Spleen (tissue), 11 donors: Measurements from ENCODE around the gene PTPRM. TPM values are rescaled to one million over a fixed set of nuclear protein-coding genes. Genes with fewer than 3 reads are reported as not detected.

Experiments used
- DNase-seq: peaks from one replicate; pipeline ENCODE4 v3.0.0-alpha.2; 2020
- H3K27ac ChIP-seq, 8 donors: fragments of 200-600 bp; sonication (generic) in 7 of 8; 1 replicate in 4 of 8; 2 replicates in 4 of 8; pipeline versions ENCODE4 v1.5.0 to v1.8.0; 2016 to 2021; ENCODE audit warnings: inconsistent platforms in 4 of 8, mild to moderate bottlenecking in 4 of 8, moderate library complexity in 1 of 8
- H3K27me3 ChIP-seq, 7 donors: fragments of 200-600 bp; sonication (generic) in 6 of 7; replicated peaks in 1 of 7; 1 replicate in 4 of 7; 2 replicates in 3 of 7; pipeline versions ENCODE4 v1.5.0 to v1.8.0; 2016 to 2021; ENCODE audit warnings: inconsistent platforms in 3 of 7, mild to moderate bottlenecking in 1 of 7
- H3K36me3 ChIP-seq, 6 donors: fragments of 200-600 bp; sonication (generic) in 5 of 6; 1 replicate in 4 of 6; 2 replicates in 2 of 6; pipeline versions ENCODE4 v1.5.0 to v1.8.0; 2016 to 2021; ENCODE audit warnings: inconsistent platforms in 2 of 6
- H3K4me1 ChIP-seq, 6 donors: fragments of 200-600 bp; sonication (generic) in 5 of 6; 1 replicate in 3 of 6; 2 replicates in 3 of 6; pipeline versions ENCODE4 v1.5.0 to v1.8.0; 2016 to 2021; ENCODE audit warnings: inconsistent platforms in 3 of 6
- H3K4me3 ChIP-seq, 8 donors: fragments of 200-600 bp; sonication (generic) in 7 of 8; 1 replicate in 4 of 8; 2 replicates in 4 of 8; pipeline versions ENCODE4 v1.5.0 to v1.8.0; 2016 to 2021; ENCODE audit warnings: inconsistent platforms in 4 of 8, mild to moderate bottlenecking in 4 of 8, moderate library complexity in 2 of 8
- H3K9me3 ChIP-seq, 8 donors: fragments of 200-600 bp; sonication (generic) in 7 of 8; 1 replicate in 4 of 8; 2 replicates in 4 of 8; pipeline versions ENCODE4 v1.5.0 to v1.8.0; 2016 to 2021; ENCODE audit warnings: inconsistent platforms in 4 of 8
- POLR2A ChIP-seq, 3 donors: fragments of 450-650 bp; IDR thresholded peaks; one replicate each; pipeline ENCODE4 v1.5.1; 2017; ENCODE audit warnings: antibody characterized with exemption in 3 of 3, mild to moderate bottlenecking in 1 of 3
- POLR2AphosphoS5 ChIP-seq, 3 donors: sonication (generic); formaldehyde crosslinking; IDR thresholded peaks; one replicate each; pipeline ENCODE4 v1.5.1; 2017; ENCODE audit warnings: antibody characterized with exemption in 3 of 3
- whole genome bisulfite sequencing, 5 donors: extraction: QIAGEN DNeasy Blood & Tissue Kit in 3 of 5; methylation state at CpG; one replicate each; pipeline versions ENCODE4 v1.1.5 to v1.1.7; 2013 to 2018; 5-methylcytosine and 5-hydroxymethylcytosine counted together
- intact Hi-C: fragments of 100-400 bp; cut with DNase I; formaldehyde crosslinking; loops from one replicate; pipeline ENCODE4 v1.15.0; 2023; ENCODE audit warnings: low total_unique reads
- polyA plus RNA-seq, 3 donors: library from polyadenylated mRNA; stranded (reverse); fragments of 200-250 nt; gene quantifications; one replicate each; pipeline ENCODE4 v1.2.1, GENCODE V29; 2013
- total RNA-seq, 7 donors: library from RNA; depleted of rRNA in 3 of 7; stranded (reverse); fragments of >200 nt in 3 of 7; fragmentation: NEBNext Ultra II Directional in 4 of 7; extraction: Animal tissue kit (Norgen Biotek cat#: 25700) in 4 of 7; gene quantifications; one replicate each; pipeline versions ENCODE4 v1.1.0 to v1.2.1, GENCODE V29; 2016 to 2021
- TF ChIP-seq, protein P1 (sequence below), 11 experiments: fragments of 200-600 bp in 7 of 11; fragments of 450-650 bp in 4 of 11; sonication (generic) in 4 of 11; IDR thresholded peaks in 8 of 11; conservative IDR thresholded peaks in 3 of 11; 1 replicate in 7 of 11; 2 replicates in 4 of 11; pipeline versions ENCODE4 v1.4.0 to v1.8.0; 2016 to 2021; ENCODE audit warnings: antibody characterized with exemption in 11 of 11, inconsistent platforms in 4 of 11, mild to moderate bottlenecking in 1 of 11
- donor health status: healthy with polysubstance abuse.
- donor health status: DM: no; HTN: no; CAD: no; lungs with moderate emphysema.
- donor health status: DM: no; HTN: no; CAD: no.
- donor health status: Bipolar disorder and iron deficiency.
- donor health status: healthy.
- donor health status: DM: no; HTN: no; CAD: no.
- donor health status: DM: yes; HTN: yes; CAD: no.

Gene PTPRM
- total and polyA plus RNA-seq, 10 donors, result 23.5 to 97.8 (median 62.8) TPM

DNA sequence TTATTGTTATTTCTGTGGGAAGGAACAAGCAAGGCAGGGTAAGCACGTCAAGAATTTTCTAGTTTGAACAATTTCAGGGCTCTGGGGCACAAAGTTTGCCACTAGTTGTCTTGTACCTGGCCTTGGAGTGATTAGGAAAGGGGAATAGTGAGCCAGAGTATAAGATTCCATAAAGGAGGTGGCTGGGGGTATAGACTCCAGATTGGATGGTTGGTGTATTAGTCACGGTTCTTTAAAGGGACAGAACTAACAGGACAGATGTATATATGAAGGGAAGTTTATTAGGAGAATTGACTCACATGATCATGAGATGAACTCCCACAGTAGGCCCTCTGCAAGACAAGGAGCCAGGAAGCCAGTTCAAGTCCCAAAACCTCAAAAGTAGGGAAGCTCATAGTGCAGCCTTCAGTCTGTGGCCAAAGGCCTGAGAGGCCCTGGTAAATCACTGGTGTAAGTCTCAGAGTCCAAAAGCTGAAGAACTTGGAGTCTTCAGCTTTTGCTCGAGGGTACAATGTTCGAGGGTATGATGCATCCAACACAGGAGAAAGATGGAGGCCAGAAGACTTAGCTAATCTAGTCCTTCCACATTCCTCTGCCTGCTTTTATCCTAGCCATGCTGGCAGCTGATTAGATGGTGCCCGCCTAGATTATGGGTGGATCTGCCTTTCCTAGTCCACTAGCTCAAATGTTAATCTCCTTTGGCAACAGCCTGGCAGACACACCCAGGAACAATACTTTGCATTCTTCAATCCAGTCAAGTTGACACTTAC is 31.5 kb upstream of the PTPRM start:
- intact Hi-C loops, result no loop called here
- no peak overlapping the region for H3K4me3 ChIP-seq
- WGBS, 5 donors, result 69 to 98% (median 90%) methylated on average over 5 of the region's 5 CpGs
- TF ChIP-seq POLR2AphosphoS5 (IDR thresholded peaks at IDR 0.05), result no peak
- TF ChIP-seq, protein P1, sequence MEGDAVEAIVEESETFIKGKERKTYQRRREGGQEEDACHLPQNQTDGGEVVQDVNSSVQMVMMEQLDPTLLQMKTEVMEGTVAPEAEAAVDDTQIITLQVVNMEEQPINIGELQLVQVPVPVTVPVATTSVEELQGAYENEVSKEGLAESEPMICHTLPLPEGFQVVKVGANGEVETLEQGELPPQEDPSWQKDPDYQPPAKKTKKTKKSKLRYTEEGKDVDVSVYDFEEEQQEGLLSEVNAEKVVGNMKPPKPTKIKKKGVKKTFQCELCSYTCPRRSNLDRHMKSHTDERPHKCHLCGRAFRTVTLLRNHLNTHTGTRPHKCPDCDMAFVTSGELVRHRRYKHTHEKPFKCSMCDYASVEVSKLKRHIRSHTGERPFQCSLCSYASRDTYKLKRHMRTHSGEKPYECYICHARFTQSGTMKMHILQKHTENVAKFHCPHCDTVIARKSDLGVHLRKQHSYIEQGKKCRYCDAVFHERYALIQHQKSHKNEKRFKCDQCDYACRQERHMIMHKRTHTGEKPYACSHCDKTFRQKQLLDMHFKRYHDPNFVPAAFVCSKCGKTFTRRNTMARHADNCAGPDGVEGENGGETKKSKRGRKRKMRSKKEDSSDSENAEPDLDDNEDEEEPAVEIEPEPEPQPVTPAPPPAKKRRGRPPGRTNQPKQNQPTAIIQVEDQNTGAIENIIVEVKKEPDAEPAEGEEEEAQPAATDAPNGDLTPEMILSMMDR (IDR thresholded peaks at IDR 0.05 in 8 of 11, conservative IDR thresholded peaks at IDR 0.05 in 3 of 11), result no peak
- TF ChIP-seq POLR2A (IDR thresholded peaks at IDR 0.05), result no peak
- DNase-seq, result no peak
- no peaks in the 10 kb centered on the region for H3K36me3 ChIP-seq
- no peaks in the 10 kb centered on the region for H3K4me1 ChIP-seq
- H3K27me3 ChIP-seq, result no peaks in the 10 kb centered on the region
- peaks cover 0 to 14% (median 1%) of the 10 kb centered on the region in 8 donors for H3K9me3 ChIP-seq
- no peak overlapping the region for H3K27ac ChIP-seq

- 65 to 93% (median 91%) methylated on average over 1 of the region's 1 CpG for WGBS, 5 donors
- H3K27ac ChIP-seq, result no peak overlapping the region
- no peaks in the 10 kb centered on the region for H3K4me1 ChIP-seq
- TF ChIP-seq, protein P1 (IDR thresholded peaks at IDR 0.05 in 8 of 11, conservative IDR thresholded peaks at IDR 0.05 in 3 of 11), result no peak
- no peak for TF ChIP-seq POLR2AphosphoS5 (IDR thresholded peaks at IDR 0.05)
- TF ChIP-seq POLR2A (IDR thresholded peaks at IDR 0.05), result no peak
- no peak for DNase-seq
- no peaks in the 10 kb centered on the region for H3K36me3 ChIP-seq
- H3K27me3 ChIP-seq, result no peaks in the 10 kb centered on the region
- peaks cover 0 to 5% (median 0%) of the 10 kb centered on the region in 8 donors for H3K9me3 ChIP-seq
- H3K4me3 ChIP-seq, result no peak overlapping the region
- intact Hi-C loops, result no loop called here
These were observed 30.0 kb upstream of the PTPRM start for GRCh38 chr18:7537145-7537544.

DNA sequence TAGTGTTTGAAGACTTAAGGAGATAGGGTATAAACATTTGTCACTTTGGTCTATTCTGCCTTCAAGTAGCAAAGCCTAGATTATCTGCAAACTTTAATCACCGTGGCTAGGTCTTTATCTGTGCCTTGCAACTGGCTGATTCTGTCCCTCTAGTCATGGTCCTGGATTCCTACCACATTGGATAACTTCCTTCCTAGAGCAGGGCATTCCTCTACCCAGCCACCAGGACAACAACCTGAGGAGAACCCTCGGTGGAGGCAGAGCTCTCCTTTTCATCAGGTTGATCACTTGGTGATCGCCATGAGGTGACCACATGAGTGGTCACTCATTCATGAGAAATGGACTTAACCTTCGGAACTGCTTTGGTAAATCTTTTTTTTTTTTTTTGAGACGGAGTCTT is 25.3 kb upstream of the PTPRM start:
- TF ChIP-seq, protein P1 (IDR thresholded peaks at IDR 0.05 in 8 of 11, conservative IDR thresholded peaks at IDR 0.05 in 3 of 11), result no peak
- TF ChIP-seq POLR2A (IDR thresholded peaks at IDR 0.05) (no peak), POLR2AphosphoS5 (IDR thresholded peaks at IDR 0.05) (no peak)
- Histone ChIP-seq H3K9me3 (peaks cover 0 to 4% (median 0%) of the 10 kb centered on the region in 8 donors), H3K36me3 (no peaks in the 10 kb centered on the region), H3K27me3 (no peaks in the 10 kb centered on the region), H3K4me1 (no peaks in the 10 kb centered on the region), H3K4me3 (no peak overlapping the region), H3K27ac (no peak overlapping the region)
- DNase-seq, result no peak
- 76 to 89% (median 82%) methylated on average over 5 of the region's 5 CpGs for whole genome bisulfite sequencing, 5 donors
- intact Hi-C loops, result no loop called here

DNA sequence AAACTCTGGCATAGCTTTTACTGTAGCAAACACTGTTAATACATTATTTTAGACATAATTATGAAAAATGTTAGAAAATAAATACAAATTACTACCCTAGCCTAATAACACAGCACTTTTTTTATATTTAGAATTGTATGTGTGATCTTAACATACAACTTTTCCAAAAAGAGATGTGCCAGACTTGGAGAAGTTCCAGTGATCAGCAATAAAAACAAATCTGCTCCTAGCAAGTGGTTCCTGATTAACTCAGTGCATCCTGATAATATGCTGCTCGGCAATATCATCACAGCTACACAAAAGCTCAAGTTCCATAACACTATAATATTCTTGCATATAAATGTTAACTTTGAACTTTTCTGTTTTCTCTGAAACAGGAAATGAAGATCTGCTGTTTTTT is 22.4 kb upstream of the PTPRM start:
- TF ChIP-seq POLR2AphosphoS5 (IDR thresholded peaks at IDR 0.05) (no peak), POLR2A (IDR thresholded peaks at IDR 0.05) (no peak)
- TF ChIP-seq, protein P1 (IDR thresholded peaks at IDR 0.05 in 8 of 11, conservative IDR thresholded peaks at IDR 0.05 in 3 of 11), result no peak
- intact Hi-C loops, result no loop called here
- 87 to 100% (median 93%) methylated on average over 1 of the region's 1 CpG for WGBS, 5 donors

More for the DNA sequence above, 22.4 kb upstream of the PTPRM start:
- Histone ChIP-seq H3K27ac (no peak overlapping the region), H3K9me3 (no peaks in the 10 kb centered on the region), H3K27me3 (no peaks in the 10 kb centered on the region), H3K4me1 (no peaks in the 10 kb centered on the region), H3K36me3 (no peaks in the 10 kb centered on the region), H3K4me3 (no peak overlapping the region)
- DNase-seq, result no peak
